GM19463 (cell line): ENCODE data around the gene TOP3B.

Experiments used
- ATAC-seq: cut with Tn5 transposase; IDR thresholded peaks from one replicate; pipeline ENCODE4 v1.9.1; 2021; ENCODE audit warnings: mild to moderate bottlenecking, moderate library complexity; ENCODE audit not compliant: unreplicated experiment

The TOP3B gene

DNA sequence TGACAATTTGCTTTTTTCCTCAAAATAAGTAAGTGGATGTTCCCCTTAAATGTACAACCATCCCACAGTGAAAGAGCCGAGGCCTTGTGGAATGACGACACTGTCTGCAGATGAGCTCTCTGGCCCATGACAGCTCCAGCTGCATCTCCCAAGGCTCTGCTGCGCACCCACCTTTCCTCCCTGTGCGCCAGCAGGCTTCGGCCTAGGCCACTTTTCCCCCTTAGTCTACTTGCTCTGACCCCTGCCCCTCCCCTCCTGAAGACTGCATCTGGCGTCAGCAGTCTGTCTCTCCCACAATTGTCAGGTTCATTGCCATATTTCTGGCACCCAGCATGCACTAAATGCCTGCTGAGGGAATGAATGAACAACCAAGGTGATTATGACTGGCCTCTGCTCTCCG is 2.0 kb downstream of the TOP3B start:
- ATAC-seq, result no peak

DNA sequence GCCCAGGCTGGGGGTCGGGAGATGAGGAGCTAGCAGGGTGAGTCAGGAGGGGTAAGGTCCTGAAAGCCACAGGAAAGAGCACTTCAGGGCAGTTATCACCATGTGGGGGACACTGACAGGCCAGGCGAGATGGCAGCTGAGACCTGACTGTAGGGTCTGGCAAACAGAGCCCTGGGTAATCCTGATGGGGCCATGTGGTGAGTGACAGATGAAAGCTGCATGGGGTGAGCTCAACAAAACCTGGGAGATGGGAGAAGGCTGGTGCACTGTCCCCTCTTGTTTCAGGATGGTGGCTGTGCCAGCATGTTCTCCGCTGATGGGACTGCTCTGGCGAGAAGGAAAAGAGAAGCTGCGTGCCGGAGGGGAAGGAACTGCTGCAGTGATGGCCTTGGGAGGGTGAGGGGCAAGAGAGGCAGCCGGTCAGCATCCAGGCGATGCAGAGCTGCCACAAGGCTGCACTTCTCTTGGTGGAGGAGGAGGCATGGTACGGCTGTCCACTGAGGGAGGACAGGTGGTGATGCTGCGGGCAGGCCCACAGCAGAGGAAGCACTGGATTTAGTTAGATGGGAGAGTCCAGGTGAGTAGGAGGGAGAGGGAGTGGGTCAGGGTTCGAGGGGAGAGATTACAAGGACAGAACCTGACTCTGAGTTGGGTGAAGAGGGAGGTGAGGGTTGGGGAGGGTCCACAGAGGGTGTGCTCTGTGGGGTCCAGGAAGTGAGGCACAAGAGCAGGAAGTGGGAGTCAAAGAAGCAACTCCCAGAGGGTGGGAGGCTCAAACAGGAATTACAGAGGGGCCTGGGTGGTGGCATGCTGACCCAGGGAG is 3.8 kb downstream of the TOP3B start:
- no peak for ATAC-seq

DNA sequence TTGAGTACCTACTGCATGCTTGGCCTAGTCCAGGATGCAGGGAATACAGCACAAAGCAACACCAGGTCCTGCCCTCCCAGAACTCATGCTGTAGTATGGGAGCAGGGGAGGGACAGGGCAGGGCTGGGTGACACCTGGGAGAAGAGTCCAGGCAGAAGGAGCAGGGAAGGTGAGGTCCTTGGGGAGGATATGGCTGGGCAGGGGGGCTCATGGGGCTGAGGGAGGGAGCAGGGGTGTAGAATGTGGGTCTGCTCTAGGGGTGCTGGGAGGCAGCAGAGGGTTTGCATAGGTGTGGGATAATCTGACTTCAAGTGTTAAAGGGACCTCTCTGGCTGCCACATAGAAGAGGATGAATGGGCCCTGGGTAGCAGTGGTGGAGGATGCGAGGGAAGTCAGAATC is 4.8 kb downstream of the TOP3B start:
- no peak for ATAC-seq

DNA sequence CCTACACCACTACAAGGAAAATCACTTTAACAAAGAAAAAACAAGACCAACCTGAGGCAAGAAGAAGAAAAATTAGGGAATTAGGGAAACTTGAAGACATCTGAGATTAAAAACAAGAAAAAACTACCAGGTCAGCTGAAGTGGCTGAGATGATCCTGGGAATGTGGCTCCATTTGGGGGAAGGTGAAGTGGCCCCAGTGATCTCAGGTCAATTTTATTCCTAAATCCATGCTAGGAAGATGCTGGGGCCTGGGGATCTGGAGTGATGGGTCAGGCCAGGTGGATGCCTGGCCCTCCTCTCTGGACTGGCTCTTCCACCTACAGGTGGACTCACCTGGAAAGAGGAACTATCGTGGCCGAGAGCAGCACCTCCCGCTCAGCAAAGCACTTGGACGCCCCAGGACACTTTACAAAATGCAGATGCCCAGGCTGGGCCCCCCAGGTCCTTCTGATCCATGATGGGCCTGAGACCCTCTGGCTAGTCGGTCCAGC is 6.7 kb downstream of the TOP3B start:
- no peak for ATAC-seq

DNA sequence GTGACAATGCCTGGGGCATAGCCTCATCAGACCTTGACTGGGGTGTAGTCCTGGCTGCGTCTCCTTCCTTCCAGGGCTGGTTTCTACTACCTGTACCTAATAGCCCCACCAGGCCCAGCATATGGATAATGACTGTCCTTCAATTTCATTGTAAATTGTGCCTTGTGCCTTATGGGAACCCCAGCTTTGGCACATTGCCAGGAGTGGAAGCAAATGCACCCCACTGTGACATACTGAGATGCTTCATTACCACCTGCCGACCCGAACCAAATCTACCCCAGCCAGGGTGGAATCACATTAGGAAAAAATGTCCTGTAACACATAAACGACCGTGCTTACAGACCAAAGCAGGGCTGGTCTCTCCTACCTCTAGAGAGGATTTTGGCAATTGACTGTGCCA is 7.3 kb downstream of the TOP3B start:
- no peak for ATAC-seq

DNA sequence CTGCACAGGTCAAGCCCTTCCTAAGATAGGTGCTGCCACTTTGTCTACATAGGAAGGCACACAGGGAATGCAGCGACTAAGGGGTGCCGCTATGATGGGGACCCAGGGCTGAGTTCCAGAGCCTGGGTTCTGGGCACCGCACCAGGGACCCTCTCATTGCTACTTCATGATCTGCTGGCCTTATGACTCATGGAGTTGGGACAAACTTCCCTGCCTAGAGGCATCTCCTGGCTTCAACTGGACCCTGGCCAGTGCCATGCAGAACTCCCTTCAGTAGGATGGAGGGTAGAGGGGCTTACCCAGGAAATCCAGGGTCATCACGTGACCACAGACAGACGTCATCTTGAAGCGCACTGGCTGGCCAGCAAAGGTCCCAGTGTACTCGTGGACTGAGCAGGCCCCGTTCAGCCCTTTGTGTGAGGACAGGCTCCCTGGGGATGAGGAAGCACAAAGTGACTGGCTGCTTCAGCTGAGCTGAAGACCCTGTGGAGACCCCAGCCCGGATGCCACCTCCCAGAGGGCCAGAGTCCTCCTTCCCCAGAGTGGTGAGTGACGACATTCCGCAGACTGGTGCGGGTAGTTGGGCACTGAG is 8.4 kb downstream of the TOP3B start:
- ATAC-seq, result no peak

DNA sequence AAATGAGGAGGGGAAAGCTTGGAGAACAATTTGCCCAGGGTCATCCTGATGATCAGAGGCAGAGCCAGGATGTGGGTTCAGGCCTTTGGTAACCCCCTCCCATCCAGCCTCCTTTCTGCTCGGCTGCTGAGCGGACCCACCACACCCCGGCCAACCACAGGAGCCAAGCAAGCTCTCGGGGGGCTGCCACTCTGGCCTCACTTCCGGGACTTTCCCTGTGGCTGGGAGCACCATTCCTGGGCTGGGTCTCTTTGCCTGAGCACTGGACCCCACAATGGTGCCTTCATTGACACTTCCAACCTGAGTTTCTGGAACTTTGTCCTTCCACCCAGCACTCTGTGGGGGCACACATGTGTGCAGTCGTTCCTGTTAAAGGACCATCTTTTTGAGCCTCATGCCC is 9.8 kb downstream of the TOP3B start:
- ATAC-seq, result no peak

DNA sequence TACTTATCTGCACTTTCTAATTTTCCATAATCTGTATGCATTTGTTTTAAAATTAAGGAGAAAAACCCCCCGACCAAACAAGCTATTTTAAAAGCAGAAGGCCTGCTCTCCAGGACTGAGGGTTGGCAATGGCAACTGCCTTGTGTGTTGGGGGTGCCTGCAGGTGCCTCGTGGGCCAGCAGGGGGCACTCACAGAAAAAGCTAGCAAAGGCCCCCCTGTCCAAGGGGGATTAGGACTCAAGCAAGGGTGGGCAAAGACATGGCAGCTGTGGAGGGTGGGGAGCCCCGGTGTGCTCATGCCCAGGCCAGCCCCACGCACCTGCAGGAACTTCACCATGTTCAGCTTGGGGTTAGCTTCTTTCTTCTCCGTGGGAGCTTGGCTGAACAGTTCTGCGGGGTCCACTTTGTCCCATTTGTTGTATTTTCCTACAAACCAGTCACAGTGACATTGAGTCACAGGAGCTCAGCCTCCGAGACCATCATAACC is 10.3 kb downstream of the TOP3B start:
- no peak for ATAC-seq

DNA sequence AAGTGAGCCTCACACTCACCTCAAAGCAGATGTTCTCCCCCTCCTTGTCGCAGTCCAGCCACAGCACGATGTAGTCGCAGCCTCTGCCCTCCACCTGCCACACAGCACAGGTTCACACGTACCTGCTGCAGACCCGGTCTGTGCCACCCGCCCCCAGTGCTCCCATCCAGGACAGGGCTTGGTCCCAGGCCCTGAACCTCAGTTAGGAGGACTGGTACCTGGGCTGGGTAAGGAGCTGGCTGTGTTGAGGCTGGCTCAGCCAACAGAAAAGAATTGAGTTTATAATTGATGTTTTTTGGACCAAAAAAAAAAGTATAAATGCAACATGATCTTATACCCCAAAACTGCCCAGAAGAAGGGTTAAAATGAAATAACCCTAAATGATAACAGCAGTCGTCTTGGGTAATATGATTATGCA is 10.7 kb downstream of the TOP3B start:
- ATAC-seq, result no peak

DNA sequence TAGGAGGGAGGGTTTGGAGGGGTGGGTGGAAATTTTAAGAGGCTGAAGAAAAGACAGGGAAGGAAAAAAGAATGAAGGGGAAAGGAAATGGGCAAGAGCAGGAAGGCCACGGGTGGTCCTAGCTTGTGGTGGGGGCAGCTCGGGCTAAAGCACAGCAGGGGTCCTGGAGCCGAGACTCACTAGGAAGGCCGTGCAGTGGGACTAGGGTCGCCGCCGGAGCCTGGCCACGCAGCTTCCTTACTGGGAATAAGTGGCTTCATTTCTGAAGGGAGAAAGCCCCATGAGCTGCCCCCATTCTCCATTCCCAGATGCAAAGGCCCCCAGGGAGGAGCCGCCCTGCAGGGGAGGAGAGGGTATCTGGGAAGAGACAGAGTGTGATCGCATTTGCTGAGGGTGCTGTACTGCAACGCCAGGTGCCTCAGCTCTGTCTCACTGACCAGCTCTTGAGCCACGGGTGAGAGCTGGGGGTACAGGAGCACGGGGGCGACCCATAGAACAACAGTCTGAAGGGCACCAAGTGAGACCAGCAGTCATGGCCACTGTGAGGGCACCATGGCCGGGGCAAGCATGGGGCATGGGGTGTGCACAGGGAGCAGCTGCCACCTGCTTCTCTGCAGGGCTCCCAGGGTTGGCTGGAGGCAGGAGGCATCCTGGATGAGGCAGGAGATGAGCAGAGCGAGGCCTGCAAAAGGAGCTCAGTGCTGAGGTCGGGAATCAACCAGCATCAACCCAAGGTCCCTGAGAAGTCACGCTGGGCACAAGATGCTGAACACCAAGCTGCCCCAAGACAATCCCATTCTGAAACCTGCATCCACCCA is 11.6 kb downstream of the TOP3B start:
- no peak for ATAC-seq

DNA sequence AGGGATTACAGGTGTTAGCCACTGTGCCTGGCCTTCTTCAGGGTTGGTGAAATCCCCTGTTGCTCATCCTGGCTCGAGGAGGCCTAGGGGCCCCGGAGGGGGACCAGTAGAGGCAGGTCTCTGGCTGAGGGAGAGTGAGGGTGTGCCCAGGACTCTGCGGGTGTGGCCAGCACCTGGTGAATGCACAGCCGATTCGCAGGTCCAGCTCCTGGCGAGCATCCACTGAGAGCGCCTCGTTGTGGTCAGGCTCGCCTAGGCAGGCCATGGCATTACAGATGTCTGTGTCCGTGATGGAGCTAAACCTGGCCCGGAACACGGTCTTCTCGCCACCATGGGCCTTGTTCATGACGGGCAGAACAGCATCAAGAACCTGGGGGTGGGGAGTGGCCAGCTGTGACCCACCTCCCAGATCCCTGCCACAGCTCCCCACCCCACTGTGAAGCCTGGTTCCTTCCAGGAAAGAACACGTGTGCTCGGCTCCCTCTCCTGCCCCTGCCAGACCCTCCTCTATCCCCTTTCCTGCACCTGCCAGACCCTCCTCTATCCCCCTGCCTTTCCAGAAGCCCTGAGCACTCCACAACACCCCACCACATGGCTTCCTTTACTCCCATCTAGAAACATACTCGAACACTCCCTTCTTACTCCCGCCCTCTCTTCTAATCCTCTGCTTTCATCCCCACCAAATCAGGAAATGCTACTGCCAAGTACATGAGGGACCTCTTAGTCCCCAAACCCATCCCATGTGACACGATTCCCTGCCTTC is 12.4 kb downstream of the TOP3B start:
- no peak for ATAC-seq

DNA sequence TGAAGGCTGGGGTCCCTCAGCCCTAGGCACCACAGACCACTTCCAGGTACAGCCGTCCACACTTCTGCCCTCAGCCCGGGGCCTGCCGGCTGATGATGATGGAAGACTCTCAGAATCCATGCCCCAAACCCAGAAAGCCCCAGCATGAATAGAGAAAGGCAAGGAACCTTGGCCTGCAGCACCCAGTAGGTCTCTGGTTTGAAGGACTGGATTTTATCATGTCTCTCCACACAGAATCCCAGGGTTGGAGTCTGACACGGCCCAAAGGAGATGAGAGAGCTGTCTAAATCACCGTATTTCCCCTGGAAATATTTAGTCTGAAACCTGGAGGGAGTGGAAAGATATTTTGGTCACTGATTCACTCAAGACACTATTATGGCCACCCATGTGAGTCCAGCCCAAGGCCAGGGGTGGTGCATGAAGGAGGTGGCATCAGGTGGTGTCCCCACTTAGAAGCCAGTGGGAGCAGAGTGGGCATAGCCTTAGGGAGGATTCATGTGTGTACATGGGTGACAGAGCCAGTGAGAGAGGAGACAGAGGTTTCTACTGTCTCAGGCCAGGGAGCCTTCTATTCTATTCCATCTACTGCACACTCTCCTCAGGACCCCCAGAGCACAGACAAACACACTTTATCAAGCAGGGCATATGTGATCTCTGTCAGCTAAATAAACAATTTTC is 14.0 kb downstream of the TOP3B start:
- ATAC-seq, result no peak

DNA sequence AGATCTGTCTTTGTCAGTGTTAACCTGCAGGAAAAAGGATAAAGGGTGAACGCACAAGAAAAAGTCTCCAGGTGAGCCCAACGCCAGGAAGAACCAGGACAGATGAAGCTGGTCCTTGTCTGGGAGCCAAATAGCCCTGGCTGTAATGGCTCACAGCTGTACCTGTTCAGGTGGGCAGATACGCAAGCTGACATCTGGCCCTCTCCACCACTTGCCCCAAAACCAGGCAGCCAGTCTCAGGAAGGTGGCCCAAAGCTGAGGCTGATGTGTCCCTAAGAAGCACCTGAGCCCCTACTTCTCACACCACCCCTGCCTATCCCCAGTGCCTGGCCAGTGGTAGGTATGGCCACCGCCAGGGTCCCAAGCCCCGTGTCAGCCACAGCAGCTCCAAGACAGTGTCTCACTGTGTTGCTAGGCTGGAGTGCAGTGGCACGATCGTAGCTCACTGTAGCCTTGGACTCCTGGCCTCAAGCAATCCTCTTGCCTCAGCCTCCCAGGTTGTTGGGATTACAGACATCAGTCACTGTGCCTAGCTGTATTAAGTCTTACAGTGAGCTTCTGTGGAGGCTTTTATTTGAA is 14.8 kb downstream of the TOP3B start:
- ATAC-seq, result no peak

DNA sequence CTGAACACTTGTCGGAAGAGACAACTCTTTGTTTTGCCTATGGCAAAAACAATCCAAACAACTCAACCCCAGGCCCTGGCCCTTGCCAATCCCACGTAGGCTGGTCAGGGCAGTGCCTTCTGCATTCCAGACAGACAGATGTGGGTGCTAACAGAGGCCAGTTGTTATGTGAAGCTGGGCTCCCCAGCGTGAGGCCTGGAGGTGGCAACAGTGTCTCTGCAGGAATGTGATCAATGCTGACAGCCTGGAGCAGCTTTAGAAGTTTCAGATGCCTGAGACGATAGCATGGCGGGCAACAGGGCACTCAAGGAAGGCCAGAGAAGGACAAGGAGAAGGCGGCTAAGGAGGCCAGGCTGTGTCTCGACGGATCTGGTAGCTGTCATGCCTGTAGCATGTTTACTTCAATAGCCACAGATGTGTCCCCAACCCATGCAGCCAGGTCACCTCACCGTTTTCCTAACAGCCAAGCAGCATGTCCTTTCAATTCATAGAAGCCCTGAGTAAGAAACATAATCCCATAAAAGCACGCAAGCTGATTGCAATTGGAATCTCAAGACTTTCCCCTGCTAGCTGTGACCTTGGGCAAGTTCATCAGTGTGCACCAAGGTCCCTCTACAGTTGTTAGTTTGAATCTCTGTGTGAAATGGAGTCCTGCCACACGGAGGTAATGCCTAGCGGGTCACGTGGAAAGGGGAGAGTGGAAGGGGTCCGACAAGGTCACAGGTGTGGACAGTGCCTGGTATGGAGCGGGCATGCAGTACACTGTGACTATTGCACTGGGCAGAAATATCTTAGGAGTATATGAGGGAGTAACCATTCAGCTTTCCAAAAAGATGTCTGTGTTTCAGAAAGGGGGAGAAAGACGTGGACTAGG is 15.7 kb downstream of the TOP3B start:
- ATAC-seq, result no peak

DNA sequence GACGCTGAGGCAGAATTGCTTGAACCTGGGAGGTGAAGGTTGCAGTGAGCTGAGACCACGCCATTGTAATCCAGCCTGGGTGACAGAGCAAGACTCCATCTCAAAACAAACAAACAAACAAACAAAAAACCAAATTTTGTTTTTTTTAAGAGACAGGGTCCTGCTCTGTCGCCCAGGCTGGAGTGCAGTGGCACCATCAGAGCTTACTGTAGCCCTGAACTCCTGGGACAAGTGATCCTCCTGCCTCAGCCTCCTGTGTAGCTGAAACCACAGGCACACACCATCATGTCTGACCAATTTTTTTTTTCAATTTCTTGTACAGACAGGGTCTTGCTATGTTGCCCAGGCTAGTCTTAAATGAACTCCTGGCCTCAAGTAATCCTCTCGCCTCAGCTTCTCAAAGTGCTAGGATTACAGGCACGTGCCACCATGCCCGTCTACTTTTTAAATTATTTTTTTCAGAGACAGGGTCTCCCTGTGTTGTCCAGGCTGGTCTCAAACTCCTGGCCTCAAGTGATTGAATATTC is 16.8 kb downstream of the TOP3B start:
- ATAC-seq, result no peak

DNA sequence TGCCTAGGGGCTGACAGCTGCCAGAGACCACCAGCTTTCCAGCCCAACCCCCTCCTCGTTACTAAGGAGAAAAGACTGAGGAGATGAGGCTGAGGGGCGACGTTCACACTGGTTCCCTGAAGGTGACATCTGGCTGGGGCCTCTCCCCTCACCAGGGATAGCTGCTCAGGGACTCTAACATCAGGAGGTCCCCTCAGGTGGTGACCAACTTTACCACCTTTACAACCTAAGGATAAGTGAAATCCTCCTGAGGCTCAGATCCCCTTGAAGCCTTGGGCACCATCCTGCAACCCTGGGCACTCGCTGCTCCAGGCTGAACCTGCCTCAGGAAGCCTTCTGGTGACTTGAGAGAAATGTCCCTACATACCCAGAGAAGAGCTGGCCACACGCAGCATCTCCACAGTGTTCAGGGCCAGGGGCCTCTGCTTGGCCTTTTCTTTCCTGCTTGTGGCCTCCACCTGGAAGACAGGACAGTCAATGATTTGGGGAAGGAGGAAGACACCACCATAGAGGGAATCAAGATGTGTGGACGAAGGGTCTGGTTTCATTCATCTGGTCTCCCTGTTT is 17.6 kb downstream of the TOP3B start:
- ATAC-seq, result no peak

DNA sequence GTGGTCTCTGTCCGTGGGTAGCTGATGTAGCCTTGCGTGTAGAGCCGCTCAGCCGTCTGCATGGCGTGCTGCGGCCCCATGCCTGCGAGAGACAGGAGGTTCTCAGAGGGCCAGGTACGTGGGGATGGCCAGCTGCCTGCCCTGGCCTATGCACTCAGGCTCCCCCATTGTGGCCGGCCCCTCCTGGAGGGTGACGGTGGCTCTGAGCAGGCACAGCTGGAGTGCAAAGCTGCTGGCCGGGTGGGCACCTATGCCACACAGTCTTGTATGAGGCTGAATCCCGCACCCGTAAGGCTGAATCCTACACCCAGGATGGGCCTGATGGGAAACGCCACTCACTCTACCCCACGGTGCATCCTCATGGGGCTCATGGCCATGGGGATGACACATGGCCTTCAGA is 18.4 kb downstream of the TOP3B start:
- no peak for ATAC-seq

DNA sequence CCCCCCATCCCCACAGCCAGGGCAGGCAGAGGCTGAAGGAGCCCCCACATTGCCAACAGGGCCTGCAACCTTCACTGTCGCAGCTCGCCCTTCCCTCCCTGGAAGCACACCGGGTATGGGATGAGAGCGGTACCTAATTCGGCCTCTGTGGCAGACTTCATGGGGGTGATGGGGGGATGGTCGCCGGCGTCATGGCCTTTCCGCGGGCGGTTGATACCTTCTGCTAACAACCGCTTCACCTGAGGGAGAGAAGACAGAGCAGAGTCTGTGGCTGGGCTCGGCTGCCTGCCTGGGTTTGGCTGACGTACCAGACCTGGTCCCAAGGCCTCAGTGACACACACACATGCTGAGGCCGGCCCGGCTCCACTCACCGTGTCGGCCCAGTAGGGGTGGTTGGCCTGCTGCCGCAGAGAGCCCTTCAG is 18.8 kb downstream of the TOP3B start:
- ATAC-seq, result no peak
